ENCODE results near the gene KIAA1755. TPM values are rescaled to one million over a fixed set of nuclear protein-coding genes. Genes with fewer than 3 reads are reported as not detected.

The KIAA1755 gene
- total RNA-seq, 1 donor from 2014 or later: 0.16 TPM

DNA sequence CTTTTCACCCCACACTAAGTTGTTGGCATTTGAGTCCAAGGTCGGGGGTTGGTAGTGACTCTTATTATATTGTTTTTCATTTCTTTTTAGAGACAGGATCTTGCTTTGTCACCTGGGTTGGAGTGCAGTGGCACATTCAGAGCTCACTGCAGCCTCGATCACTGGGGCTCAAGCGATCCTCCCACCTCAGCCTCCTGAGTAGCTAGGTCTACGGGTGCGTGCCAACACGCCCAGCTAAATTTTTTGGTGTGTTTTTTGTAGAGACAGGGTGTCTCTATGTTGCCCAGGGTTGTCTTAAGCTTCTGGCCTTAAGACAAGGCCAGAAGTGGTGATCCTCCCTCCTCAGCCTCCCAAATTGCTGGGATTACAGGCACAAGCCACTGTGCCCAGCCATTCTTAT is 70.4 kb downstream of the KIAA1755 start:
- no peak for DNase-seq (ENCODE audit: low read depth)

DNA sequence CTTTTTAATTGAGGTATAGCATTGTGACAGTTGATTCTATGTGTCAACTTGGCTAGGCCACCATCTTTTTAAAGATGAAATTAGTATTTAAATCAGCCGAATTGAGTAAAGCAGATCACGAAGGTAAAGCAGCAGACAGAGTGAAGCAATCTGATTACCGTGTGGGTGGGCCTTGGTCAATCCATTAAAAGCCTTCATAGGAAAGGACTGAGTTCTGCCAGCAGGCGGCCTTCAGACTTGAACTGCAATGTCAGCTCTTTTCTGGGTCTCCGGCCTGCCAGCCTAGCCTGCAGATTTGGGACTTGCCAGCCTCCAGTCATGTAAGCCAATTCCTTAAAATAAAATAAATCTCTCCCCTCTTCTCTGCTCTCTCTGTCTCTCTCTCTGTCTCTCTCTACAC is 73.0 kb downstream of the KIAA1755 start:
- no peak for DNase-seq (ENCODE audit: low read depth)

DNA sequence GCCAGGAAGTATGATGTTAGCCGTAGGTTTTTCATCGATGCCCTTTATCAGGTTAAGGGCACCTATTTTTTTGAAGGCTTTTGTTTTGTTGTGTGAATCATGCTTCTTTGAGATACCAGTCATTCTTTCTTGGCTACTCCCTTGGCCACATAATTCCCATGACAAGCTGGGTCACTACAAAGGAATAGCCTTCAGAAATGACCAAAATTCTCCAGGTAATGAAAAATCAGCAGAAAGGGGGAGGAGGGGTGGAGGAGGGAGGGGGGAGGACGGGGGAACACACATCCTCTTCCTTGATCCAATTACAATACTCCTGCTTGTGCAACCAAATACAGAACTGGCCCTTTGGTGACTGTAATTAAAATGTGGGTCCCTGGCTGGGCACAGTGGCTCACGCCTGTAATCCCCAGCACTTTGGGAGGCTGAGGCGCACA is 73.7 kb downstream of the KIAA1755 start:
- no peak for DNase-seq (ENCODE audit: low read depth)

DNA sequence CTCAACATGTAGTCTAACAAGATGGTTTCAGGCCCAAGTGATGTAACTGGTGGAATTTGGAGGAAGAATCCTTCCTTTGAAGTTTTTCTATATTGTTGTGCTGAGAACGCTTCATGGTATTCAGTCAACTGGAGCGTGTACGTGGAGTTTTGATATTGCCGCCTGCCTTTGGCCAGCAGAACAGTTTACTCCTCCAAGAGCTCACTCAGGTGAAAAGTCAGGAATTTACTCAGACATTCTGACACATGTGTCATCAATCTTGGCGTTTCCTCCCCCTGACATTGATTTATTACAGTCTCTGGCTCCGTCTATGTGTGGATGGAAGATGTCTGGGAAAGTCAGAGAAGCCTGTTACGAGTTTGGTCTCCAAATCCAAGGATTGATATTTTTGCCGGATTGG is 76.4 kb downstream of the KIAA1755 start:
- DNase-seq (ENCODE audit: low read depth): no peak

DNA sequence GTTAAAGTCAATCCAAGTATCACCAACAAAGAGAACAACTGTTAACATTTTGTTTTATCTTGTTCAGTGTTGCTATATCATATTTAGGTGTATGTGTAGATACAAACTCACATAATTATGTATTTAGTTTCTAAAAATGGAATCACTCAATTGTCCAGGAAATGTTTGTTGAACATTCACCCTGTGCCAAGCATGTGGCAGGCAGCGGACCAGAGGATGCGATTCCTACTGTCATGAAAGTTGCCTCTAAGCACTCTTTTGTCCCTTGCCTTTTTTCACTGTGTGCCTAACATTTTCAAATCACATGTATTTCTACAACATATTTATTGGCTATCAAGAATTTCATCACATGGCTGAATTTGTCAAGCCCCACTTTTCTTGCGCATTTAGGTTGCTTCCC is 78.6 kb downstream of the KIAA1755 start:
- no peak for DNase-seq (ENCODE audit: low read depth)

DNA sequence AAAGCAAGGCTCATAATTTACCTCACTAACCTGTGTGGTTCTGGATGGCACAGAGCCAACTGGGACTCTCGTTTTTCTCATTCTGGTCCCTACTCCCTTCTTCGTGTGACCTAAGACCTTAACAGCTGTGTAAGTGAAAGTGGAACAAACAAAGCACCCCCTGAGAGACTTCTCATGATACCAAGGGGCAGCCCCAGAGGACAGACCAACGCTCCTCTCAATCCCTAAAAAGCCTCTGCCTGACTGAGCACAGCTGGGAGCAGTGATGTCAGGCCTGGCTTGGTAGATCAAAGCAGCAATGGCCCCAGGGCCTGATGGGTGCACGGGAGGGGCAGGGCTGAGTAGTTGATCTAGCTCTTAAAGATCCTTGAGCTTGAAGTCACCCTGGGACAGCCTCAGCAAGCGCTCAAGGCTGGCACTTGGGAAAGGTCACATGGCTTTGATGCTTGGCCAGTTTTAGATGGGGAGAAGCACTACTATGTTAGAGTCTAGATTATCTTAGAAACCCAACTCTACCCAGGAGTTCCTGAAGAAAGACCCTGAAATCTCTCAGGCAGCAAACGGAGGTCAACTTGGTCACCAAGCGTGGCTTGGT is 79.2 kb downstream of the KIAA1755 start:
- DNase-seq (ENCODE audit: low read depth): no peak

DNA sequence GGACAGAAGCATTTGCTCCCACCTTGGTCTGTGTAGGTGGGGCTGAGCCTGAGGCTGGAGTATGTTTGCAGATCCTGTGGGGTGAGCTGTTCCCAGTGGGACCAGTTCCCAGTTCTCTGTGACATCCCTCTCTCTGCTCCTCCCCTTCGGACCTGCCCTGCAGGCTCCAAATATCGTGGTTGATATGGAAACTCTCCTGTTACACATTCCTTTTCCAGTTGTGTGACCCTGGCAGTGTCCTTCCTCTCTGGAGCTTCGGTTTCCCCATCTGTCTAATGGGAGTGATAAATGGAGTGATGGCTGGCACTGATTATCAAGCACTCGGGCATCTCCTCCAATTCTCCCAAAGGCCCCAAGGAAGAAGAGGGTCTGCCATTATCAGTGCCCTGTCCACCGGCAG is 79.8 kb downstream of the KIAA1755 start:
- DNase-seq (ENCODE audit: low read depth): no peak

DNA sequence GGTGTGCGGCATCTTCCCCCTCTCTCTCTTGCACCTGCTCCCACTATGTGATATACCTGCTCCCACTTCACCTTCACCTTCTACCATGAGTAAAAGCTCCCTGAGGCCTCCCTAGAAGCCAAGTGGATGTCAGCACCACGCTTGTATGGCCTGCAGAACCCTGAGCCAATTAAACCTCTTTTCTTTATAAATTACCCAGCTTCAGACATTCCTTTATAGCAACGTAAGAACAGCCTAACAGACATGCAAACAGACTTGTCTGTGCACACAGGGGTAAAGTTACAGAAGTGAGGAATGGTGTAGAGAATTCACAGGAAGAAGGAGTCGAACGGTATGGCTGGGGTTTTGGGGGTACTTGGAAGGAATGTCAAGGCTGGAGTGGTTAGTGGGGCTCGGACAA is 80.7 kb downstream of the KIAA1755 start:
- DNase-seq (ENCODE audit: low read depth): no peak

DNA sequence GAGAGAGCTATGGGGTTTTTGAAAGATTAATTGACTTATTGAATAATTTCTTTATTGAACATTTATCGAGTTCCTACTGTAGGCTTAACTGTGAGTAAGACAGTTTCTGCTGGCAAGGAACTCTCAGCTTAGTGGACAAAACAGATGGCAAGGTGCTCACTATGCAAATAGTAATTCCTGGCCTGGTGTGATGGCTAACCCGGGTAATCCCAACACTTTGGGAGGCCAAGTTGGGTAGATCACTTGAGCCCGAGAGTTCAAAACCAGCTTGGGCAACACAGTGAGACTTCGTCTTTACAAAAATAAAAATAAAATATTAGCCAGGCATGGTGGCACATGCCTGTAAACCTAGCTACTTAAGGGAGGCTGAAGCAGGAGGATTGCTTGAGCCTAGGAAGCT is 82.0 kb downstream of the KIAA1755 start:
- no peak for DNase-seq (ENCODE audit: low read depth)

DNA sequence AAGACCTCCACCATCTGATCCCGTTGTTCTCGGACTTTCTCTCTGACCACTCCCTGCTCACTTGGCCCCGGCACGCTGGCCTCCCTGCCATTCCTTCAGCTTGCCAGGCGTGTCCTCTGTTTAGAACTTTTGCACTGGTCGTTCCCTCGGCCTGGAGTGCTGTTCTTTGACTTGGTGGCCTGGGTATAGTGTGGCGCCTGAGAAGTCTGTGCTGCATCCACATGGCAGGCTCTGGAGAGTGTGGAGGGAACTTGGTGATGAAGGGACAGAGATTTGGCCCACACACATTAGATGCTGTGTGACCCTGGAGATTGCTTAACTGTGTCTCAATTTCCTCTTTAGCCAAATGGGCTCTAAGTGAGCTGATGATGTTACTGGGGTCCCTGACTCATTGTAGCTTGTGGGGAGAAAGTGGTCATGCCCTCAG is 82.5 kb downstream of the KIAA1755 start:
- no peak for DNase-seq (ENCODE audit: low read depth)

DNA sequence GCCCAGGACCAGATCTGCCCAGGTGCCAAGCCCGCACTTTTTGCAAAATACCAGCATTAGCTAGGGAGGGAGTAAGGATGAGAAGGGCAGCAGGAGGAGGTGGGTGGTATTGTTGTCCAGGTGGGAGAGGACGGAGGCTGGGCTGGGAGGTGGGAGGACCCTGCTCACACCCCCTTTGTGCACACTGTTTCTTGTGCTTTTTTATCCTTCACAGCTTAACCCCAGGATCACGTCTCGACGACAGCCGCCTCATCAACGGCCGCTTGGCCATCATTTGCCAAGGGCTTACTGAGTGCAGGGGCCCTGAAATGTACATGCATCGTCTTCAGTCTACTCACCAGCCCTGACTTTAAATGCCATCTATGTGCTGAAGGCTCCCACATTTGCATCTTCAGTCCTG is 83.3 kb downstream of the KIAA1755 start:
- no peak for DNase-seq (ENCODE audit: low read depth)

DNA sequence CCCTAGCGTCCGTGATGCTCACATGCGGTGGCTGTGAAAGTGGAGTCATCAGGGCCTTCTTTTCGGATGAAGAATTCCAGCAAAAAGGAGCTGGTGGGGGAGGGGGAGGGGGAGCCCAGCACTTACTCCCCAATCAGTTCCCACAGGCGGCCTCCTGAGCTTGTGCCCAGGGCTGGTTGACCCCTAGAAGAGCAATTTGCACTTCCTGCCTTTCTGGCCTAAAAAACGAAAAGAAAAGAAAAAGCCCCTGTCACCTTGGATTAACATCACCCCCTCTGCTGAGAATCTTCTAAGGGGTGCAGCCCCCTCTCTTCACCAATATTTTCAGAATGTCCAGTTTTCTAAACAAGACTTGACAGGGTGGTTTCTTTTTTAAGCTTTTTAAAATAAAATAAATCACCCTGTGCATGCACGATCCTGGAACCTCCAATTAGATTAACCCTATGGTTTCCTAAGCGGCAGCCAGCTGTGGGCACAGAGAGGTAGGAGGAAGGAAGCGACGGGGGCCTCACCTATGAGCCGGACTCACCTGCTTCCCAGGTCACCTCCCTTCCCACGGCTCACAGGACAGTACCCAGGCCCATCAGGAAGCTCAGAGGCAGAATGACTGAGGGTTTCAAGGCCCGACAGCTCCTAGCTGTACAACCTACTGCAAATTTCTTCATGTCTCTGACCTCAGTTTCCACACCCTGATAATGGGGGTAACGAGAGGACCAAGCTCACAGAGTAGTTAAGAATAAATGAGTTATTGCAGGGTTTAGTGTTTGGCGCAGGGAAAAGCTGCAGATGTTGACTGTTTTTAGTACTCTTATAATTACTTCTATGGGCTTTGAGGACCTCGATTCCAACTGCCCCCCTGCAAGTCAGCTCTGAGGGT is 85.0 kb downstream of the KIAA1755 start:
- no peak for DNase-seq (ENCODE audit: low read depth)

DNA sequence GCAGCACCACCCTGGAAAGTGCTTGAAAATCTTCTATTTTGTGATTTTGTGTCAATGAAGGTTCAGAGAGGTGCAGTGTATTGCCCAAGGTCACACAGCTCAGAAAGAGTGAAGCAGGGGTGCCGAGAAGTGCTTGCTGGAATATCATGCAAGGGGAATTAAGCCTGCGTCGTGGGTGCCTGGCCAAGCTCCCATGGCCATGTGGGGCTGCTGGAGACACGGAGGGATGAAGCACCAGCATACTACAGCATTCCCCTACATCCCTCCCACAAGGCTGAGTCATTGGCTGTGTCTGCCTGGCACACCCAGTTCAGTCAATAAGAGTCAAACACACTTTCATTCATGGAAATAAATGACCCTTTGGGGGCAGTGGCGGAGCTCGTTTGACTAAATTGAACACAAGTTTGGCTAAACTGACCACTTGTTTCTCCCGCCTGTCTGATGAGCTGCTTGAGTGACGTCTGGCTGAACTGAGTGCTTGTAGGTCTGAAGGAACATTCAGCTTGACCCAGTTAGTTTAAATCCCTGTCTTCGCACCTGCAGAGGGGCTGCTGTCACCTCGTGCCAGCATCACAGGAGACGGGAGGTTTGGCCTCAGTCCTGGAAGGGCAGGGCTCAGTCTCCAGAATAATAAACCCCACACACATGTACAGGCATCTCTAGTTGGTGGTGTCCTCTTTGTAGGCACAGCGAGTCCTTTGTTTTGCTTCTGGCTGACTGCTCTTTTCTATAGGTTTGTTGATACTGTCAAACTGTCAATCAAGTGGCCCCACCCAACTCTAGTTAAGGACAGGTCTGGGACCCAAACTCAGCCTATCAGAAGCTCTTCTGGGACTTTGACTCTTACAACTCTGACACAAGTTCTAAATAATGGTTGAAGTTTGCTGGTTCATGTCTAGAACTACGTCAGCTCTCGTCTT is 87.0 kb downstream of the KIAA1755 start:
- DNase-seq (ENCODE audit: low read depth): peak; percentile 71

DNA sequence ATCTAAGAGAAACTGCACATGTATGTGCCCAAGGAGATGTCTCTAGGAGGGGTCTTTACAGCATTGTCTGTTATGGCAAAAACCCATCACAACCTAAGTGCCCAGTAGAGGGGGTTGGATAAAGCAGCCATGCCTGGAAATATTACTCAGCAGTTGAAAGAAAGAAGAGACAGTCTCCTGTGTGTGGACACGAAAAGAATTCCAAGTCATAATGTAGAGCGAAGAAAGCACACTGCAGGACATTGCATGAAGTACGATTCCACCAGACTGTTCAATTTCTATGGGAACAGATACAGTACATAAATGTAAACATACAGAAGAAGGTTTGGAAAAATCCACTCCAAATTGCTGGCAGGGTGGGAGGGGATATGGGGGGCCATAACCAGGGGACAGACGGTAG is 88.1 kb downstream of the KIAA1755 start:
- no peak for DNase-seq (ENCODE audit: low read depth)

DNA sequence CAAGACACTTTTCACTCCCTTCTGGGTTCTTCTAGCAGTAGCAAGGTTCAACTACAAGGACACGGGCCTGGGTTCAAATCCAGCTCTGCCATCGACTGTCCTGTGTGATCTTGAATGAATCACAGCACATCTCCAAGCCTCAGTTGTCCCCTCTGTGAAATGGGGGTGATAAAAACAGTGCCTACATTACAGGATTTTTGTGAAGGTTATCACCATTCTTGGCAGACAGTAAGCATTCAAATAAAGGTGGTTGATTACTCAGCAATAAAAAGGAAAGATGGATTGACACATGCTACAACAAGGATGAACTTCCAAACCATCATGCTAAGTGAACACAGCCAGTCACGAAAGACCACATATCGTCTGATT is 88.9 kb downstream of the KIAA1755 start:
- no peak for DNase-seq (ENCODE audit: low read depth)

DNA sequence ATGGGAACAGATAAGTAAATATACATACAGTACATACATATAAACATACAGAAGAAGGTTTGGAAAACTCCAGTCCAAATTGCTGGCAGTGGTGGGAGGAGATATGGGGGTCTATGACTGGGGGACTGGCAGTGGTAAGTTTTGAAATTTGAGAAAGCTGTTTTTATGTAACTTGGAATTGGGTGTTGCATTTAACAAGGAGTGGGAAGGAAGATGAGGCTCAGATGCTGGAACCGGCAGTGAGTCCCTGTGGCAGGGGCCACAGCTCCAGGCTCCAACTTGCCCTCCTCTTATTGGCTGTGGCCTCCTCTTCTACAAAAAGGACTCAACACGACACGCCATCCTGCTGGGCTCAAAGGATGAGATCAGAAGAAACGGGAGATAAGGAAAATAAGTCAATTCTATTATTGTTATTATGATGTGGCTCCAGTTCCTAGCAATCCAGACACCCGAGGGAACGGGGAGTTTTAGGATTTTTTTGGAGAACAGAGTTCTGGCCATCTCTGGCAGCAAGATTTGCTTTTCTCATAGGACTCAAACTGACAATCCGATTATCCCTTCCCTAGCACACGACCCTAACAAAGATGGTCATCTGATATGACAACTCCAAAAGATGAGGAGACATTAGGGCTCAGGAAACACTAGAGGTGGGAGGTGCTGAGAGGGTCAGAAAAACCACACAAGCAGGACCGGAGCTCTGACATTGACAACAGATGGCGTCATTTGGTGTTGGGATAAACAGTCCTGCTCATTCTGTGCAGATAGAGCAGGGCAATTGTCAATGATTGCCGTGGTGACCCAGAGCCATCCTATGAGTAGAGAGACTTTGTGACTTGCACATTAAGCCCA is 89.5 kb downstream of the KIAA1755 start:
- DNase-seq (ENCODE audit: low read depth): no peak

DNA sequence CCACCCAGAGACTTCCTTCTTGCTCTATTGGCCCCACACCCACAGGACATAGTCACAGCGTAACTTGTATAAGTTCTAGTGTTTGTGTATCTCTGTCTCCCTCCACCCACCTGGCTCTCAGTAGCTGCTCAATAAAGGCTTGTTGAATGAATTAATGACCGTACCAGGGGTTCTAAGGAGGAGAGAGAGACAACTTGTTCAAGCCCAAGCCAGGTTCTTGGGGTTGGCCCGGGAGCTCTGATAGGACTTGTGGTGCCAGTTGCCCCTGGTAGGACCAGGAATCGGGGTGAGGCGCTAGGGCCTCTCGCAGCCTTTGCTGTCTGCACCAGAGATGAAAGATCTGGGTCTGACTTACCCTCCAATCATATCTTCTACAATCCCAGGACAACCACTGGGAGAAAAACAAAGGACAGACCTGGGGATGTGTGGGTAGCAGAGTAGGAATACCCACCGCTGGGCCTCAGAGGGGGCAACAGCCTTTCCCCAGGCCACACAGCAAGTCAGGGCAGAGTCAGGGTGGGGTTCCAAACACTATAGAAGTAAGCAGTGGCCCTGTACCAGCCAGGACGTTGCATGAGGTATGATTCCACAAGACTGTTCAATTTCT is 90.2 kb downstream of the KIAA1755 start:
- DNase-seq (ENCODE audit: low read depth): no peak

DNA sequence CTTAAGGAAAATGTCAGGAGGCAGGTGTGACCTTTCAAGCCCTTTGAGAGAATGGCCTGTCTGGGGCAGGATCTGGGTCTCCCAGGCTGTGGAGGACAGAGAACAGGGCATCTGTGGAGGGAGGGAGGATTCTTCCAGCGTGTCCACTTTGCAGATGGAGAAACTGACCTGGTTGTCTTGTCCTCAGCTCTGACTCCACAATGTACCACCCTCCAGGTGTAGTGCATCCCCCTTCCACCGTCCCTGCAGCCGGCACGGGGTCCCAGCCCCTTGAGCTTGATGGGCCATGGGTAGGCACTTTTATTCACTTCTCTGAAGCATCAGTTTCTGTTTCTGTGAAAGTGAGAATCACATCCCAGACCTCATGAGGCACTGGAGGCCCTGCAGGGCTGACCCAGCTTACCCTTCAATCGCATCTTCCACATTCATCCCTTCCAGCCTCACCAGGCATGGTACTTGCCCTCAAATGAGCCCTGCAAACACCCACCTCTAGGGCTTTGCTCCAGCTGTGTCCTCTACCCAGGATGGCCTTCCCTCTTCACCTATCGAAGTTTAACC is 90.8 kb downstream of the KIAA1755 start:
- no peak for DNase-seq (ENCODE audit: low read depth)

DNA sequence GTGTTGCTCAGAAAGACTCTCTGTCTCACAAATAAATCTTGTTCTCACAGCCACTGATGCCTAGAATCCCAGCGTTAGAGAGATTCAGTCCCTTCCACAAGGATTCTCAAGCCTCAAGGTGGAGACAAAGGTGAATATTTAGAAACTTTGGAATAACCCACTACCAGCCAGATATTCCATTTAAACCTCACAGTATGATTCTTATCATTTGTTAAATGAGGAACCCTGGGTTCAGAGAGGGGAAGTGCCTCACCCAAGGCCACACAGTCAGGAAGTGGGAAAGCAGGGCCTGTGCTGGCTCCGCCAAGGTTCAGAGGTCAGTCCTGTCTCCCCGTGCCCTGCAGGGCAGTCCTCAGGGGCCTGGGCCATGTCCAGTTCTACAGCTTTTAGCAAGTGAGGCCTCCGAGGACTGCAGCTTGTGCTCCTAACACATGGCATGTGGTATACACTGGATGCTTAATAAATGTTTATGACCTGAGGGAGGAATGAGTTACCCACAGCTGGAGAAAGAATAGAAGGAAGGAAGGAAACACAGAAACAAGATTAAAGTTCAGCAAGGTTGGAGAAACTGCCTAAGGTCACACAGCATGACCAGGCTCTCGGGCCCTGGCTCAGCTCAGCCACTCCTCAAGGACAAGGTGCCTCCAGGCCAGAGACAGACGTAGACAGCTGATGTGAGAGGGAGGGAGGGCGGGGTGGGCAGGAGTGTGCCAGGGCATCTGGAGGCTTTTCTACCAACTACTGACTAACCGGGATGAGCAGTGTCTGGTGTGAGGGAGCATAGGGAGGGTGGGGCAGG is 91.5 kb downstream of the KIAA1755 start:
- DNase-seq (ENCODE audit: low read depth): peak; percentile 73

Data from myocyte (in vitro differentiated cells).